Ishikawa (cell line): ENCODE results near the gene DARS1.

Experiments
- CREB1 ChIP-seq: IDR thresholded peaks from 2 replicates; pipeline ENCODE4 v1.6.1; 2012; ENCODE audit warnings: low read depth
- EP300 ChIP-seq: IDR thresholded peaks from 2 replicates; pipeline ENCODE4 v1.6.1; 2012; ENCODE audit warnings: borderline replicate concordance
- TAF1 ChIP-seq: IDR thresholded peaks from 2 replicates; pipeline ENCODE4 v1.6.1; 2012; ENCODE audit warnings: low read depth, mild to moderate bottlenecking
- TEAD4 ChIP-seq: IDR thresholded peaks from 2 replicates; pipeline ENCODE4 v1.6.1; 2012
- ZBTB7A ChIP-seq: IDR thresholded peaks from 2 replicates; pipeline ENCODE4 v1.6.1; 2012; ENCODE audit warnings: low read depth
- TF ChIP-seq, protein P1 (sequence below): IDR thresholded peaks from 2 replicates; pipeline ENCODE4 v1.6.1; 2012
- TF ChIP-seq, protein P2 (sequence below): IDR thresholded peaks from 2 replicates; pipeline ENCODE4 v1.6.1; 2012; ENCODE audit warnings: low read depth, mild to moderate bottlenecking

DNA sequence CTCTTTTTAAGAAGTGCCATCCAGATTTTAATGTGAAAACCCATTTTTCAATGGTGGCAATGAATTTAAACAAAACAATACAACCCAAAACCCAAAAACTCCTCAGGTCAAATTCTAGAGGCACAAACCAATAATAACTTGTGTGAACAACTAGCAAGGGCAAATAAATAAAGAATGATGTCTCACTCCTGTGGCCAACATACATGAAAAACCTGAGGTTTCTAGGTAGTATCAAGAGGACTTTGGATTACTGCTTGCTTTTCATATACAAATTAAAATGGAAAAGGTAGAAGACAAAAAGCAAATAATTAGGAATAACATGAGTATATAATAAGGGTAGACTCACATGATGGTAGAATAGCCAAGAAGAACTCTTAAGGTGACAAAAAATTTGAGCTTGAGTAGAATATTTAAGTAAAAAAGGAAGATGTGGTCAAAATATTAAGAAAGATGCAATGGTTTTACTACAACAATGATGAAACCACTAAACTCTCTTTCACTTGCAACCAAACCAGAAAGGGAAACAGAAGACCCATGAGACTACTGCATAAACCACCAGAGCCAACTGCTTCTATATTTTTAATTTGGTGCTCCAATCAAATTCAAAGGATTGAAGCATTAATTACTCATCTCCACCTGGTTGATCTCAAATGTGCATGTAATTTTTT is 53.5 kb downstream of the DARS1 start:
- no peak for TF ChIP-seq EP300
- TF ChIP-seq, protein P1, sequence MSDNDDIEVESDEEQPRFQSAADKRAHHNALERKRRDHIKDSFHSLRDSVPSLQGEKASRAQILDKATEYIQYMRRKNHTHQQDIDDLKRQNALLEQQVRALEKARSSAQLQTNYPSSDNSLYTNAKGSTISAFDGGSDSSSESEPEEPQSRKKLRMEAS = no peak
- no peak for TF ChIP-seq TAF1
- TF ChIP-seq, protein P2, sequence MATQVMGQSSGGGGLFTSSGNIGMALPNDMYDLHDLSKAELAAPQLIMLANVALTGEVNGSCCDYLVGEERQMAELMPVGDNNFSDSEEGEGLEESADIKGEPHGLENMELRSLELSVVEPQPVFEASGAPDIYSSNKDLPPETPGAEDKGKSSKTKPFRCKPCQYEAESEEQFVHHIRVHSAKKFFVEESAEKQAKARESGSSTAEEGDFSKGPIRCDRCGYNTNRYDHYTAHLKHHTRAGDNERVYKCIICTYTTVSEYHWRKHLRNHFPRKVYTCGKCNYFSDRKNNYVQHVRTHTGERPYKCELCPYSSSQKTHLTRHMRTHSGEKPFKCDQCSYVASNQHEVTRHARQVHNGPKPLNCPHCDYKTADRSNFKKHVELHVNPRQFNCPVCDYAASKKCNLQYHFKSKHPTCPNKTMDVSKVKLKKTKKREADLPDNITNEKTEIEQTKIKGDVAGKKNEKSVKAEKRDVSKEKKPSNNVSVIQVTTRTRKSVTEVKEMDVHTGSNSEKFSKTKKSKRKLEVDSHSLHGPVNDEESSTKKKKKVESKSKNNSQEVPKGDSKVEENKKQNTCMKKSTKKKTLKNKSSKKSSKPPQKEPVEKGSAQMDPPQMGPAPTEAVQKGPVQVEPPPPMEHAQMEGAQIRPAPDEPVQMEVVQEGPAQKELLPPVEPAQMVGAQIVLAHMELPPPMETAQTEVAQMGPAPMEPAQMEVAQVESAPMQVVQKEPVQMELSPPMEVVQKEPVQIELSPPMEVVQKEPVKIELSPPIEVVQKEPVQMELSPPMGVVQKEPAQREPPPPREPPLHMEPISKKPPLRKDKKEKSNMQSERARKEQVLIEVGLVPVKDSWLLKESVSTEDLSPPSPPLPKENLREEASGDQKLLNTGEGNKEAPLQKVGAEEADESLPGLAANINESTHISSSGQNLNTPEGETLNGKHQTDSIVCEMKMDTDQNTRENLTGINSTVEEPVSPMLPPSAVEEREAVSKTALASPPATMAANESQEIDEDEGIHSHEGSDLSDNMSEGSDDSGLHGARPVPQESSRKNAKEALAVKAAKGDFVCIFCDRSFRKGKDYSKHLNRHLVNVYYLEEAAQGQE = no peak
- TF ChIP-seq ZBTB7A = no peak
- no peak for TF ChIP-seq TEAD4
- no peak for TF ChIP-seq CREB1
